ENCODE results near the gene ZC3H4.
"Not testable (repeated sequence)": the region's sequence is repeated elsewhere in the genome, so short reads cannot be mapped to it uniquely, and the experiment has no call there.

Gene ZC3H4

GRCh38 chr19:47050562-47050961, 63.0 kb downstream of the ZC3H4 start:
- not testable (repeated sequence) for DNase-seq (ENCODE audit: low spot score); FAIRE-seq

GRCh38 chr19:47049307-47049700, 64.3 kb downstream of the ZC3H4 start:
- FAIRE-seq (no peak), DNase-seq (ENCODE audit: low spot score) (peak; percentile 3)

GRCh38 chr19:47047763-47048405, 65.7 kb downstream of the ZC3H4 start:
- no peak for FAIRE-seq
- DNase-seq (ENCODE audit: low spot score), result peak; percentile 53

- FAIRE-seq (no peak), DNase-seq (ENCODE audit: low spot score) (no peak)
Observed at GRCh38 chr19:47047272-47047762, 66.3 kb downstream of the ZC3H4 start.

GRCh38 chr19:47045867-47046470, 67.6 kb downstream of the ZC3H4 start:
- no peak for DNase-seq (ENCODE audit: low spot score)
- no peak for FAIRE-seq

- FAIRE-seq (no peak), DNase-seq (ENCODE audit: low spot score) (no peak)
Observed at GRCh38 chr19:47044946-47045866, 68.4 kb downstream of the ZC3H4 start.

- DNase-seq (ENCODE audit: low spot score) (no peak), FAIRE-seq (no peak)
Observed at GRCh38 chr19:47040869-47041268, 72.7 kb downstream of the ZC3H4 start.

GRCh38 chr19:47039239-47039874, 74.2 kb downstream of the ZC3H4 start:
- DNase-seq (ENCODE audit: low spot score), result no peak
- no peak for FAIRE-seq

- FAIRE-seq (no peak), DNase-seq (ENCODE audit: low spot score) (no peak)
Observed at GRCh38 chr19:47037766-47038165, 75.8 kb downstream of the ZC3H4 start.

GRCh38 chr19:47036097-47036651, 77.4 kb downstream of the ZC3H4 start:
- no peak for FAIRE-seq
- no peak for DNase-seq (ENCODE audit: low spot score)

- peak; percentile 36 for FAIRE-seq
- DNase-seq (ENCODE audit: low spot score), result peak; percentile 63
Observed at GRCh38 chr19:47035127-47036096, 78.2 kb downstream of the ZC3H4 start.

- DNase-seq (ENCODE audit: low spot score) (no peak), FAIRE-seq (no peak)
Observed at GRCh38 chr19:47032171-47032811, 81.3 kb downstream of the ZC3H4 start.

GRCh38 chr19:47028195-47028601, 85.4 kb downstream of the ZC3H4 start:
- no peak for DNase-seq (ENCODE audit: low spot score)

GRCh38 chr19:47027586-47028088, 85.9 kb downstream of the ZC3H4 start:
- no peak for FAIRE-seq
- no peak for DNase-seq (ENCODE audit: low spot score)

More at GRCh38 chr19:47028195-47028601, 85.4 kb downstream of the ZC3H4 start:
- no peak for FAIRE-seq

GRCh38 chr19:47026889-47027288, 86.7 kb downstream of the ZC3H4 start:
- no peak for FAIRE-seq

GRCh38 chr19:47026156-47026555, 87.4 kb downstream of the ZC3H4 start:
- FAIRE-seq (no peak), DNase-seq (ENCODE audit: low spot score) (no peak)

More at GRCh38 chr19:47026889-47027288, 86.7 kb downstream of the ZC3H4 start:
- DNase-seq (ENCODE audit: low spot score), result no peak

GRCh38 chr19:47024502-47024901, 89.1 kb downstream of the ZC3H4 start:
- DNase-seq (ENCODE audit: low spot score) (no peak), FAIRE-seq (no peak)

- DNase-seq (ENCODE audit: low spot score), result no peak
- no peak for FAIRE-seq
Observed at GRCh38 chr19:47023448-47023794, 90.2 kb downstream of the ZC3H4 start.

All from RCC 7860 (cell line).